Body of pancreas (tissue), 4 donors: Measurements from ENCODE around the gene HGFAC.

Source experiments
- POLR2A ChIP-seq, 3 donors: fragments of 450-650 bp; IDR thresholded peaks; one replicate each; pipeline ENCODE4 v1.6.1; 2016; ENCODE audit warnings: antibody characterized with exemption in 3 of 3, mild to moderate bottlenecking in 2 of 3
- TF ChIP-seq, protein P1 (sequence below), 7 experiments: fragments of 450-650 bp in 4 of 7; fragments of 200-600 bp in 3 of 7; sonication (generic) in 3 of 7; IDR thresholded peaks; one replicate each; pipeline ENCODE4 v1.5.1; 2016 to 2019; ENCODE audit warnings: antibody characterized with exemption in 7 of 7

DNA sequence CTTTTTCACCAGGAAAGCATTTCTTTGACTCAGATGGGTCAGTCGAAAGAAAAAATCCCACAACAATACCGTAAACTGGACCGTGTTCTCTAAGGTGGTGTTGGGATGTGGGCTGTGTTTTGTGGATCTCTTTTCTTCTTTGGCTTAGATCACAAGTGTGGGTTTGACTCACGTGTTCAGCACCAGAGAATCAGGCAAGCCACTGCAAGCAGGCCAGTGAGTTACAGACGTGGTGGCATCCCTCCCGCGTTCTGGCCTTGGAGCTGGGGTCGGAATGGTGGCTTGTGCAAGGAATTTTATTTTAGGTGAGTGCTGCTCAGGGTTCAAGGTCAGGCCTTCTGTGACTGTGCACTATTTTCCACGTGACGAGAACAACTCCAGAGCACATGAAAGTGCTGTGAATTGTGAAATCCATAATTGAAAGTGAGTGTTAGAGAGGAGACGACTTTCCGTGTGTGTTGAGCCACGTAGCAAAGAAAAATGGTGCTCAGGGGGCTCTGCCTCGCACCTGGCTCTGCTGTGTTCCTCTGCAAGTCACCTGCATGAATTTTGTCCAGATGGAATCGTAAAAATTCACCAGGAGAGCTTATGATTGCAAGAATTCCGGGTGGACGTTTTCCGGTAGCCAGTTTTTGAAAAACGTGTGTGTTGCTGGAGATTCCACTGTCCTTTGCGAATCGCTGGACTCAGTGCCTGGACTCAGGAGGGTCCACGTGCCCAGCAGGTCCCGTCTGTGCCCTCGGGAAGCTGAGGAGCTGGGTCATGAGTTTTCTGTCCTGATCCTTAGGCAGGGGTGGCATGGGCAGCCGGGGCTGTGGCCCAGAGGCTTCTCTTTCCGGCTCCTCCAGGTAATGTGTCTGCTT is 33.6 kb upstream of the HGFAC start:
- TF ChIP-seq, protein P1, sequence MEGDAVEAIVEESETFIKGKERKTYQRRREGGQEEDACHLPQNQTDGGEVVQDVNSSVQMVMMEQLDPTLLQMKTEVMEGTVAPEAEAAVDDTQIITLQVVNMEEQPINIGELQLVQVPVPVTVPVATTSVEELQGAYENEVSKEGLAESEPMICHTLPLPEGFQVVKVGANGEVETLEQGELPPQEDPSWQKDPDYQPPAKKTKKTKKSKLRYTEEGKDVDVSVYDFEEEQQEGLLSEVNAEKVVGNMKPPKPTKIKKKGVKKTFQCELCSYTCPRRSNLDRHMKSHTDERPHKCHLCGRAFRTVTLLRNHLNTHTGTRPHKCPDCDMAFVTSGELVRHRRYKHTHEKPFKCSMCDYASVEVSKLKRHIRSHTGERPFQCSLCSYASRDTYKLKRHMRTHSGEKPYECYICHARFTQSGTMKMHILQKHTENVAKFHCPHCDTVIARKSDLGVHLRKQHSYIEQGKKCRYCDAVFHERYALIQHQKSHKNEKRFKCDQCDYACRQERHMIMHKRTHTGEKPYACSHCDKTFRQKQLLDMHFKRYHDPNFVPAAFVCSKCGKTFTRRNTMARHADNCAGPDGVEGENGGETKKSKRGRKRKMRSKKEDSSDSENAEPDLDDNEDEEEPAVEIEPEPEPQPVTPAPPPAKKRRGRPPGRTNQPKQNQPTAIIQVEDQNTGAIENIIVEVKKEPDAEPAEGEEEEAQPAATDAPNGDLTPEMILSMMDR (IDR thresholded peaks at IDR 0.05): no peak
- TF ChIP-seq POLR2A (IDR thresholded peaks at IDR 0.05): no peak
